Endodermal cell (in vitro differentiated cells): ENCODE measurements around the gene PAXX. TPM values are rescaled to one million over a fixed set of nuclear protein-coding genes. Genes with fewer than 3 reads are reported as not detected.

Experiments
- DNase-seq: peaks from one replicate; pipeline ENCODE4 v3.0.0-alpha.2; 2017
- H3K27ac ChIP-seq: 2 replicates; pipeline ENCODE4 v1.5.1; 2013; ENCODE audit warnings: mild to moderate bottlenecking, low read depth, low read length, moderate library complexity
- H3K27me3 ChIP-seq: 2 replicates; pipeline ENCODE4 v1.6.1; 2013; ENCODE audit warnings: mild to moderate bottlenecking, low read length, moderate library complexity; ENCODE audit not compliant: insufficient read depth, control insufficient read depth, poor library complexity, severe bottlenecking
- H3K36me3 ChIP-seq: 2 replicates; pipeline ENCODE4 v1.7.0; 2013; ENCODE audit warnings: mild to moderate bottlenecking, low read length, moderate library complexity; ENCODE audit not compliant: control insufficient read depth, insufficient read depth
- H3K4me1 ChIP-seq: one replicate; pipeline ENCODE4 v1.7.0; 2013; ENCODE audit warnings: low read length; ENCODE audit not compliant: control insufficient read depth, insufficient read depth
- H3K4me3 ChIP-seq: 2 replicates; pipeline ENCODE4 v1.5.1; 2013; ENCODE audit warnings: mild to moderate bottlenecking, low read length, moderate library complexity
- H3K9ac ChIP-seq: 2 replicates; pipeline ENCODE4 v1.6.1; 2013; ENCODE audit warnings: mild to moderate bottlenecking, low read length, moderate library complexity; ENCODE audit not compliant: poor library complexity, severe bottlenecking; ENCODE audit errors: extremely low read depth
- H3K9me3 ChIP-seq: 2 replicates; pipeline ENCODE4 v1.6.1; 2013; ENCODE audit warnings: mild to moderate bottlenecking, low read length, moderate library complexity; ENCODE audit not compliant: control insufficient read depth
- H3K27ac Mint-ChIP-seq: 2 replicates; pipeline ENCODE4 v1.8.0; 2020; ENCODE audit warnings: mixed read lengths
- H3K27me3 Mint-ChIP-seq: 2 replicates; pipeline ENCODE4 v1.8.0; 2021; ENCODE audit warnings: mild to moderate bottlenecking, mixed read lengths; ENCODE audit not compliant: insufficient read depth
- H3K36me3 Mint-ChIP-seq: 2 replicates; pipeline ENCODE4 v1.8.0; 2020; ENCODE audit warnings: low read depth, mixed read lengths
- H3K4me1 Mint-ChIP-seq: 2 replicates; pipeline ENCODE4 v1.8.0; 2020; ENCODE audit warnings: mixed read lengths
- H3K4me3 Mint-ChIP-seq: 2 replicates; pipeline ENCODE4 v1.8.0; 2020; ENCODE audit warnings: mild to moderate bottlenecking, moderate library complexity, mixed read lengths
- H3K9me3 Mint-ChIP-seq: 2 replicates; pipeline ENCODE4 v1.8.0; 2020; ENCODE audit warnings: mild to moderate bottlenecking, mixed read lengths
- WGBS, 2 experiments: methylation state at CpG; one replicate each; pipeline versions ENCODE4 v1.1.5 to v1.1.7; 2013; ENCODE audit warnings: missing lambda C conversion rate in 2 of 2, mixed read lengths in 1 of 2; ENCODE audit not compliant: insufficient coverage in 1 of 2, insufficient read length in 1 of 2; 5-methylcytosine and 5-hydroxymethylcytosine counted together
- total RNA-seq, 2 donors: library from RNA; stranded (reverse); fragmentation: NEBNext Ultra II Directional in 1 of 2; extraction: Animal tissue kit (Norgen Biotek cat#: 25700) in 1 of 2; gene quantifications; 2 replicates in 1 of 2; 3 replicates in 1 of 2; pipeline ENCODE4 v1.2.1, GENCODE V29; 2021
- TF ChIP-seq, protein P1 (sequence below): fragments of 200-600 bp; sonication (generic); conservative IDR thresholded peaks from 2 replicates; pipeline ENCODE4 v1.5.0; 2021; ENCODE audit warnings: antibody characterized with exemption, mild to moderate bottlenecking

The PAXX gene
- total RNA-seq, 2 donors from 2014 or later = 58.3 to 66.7 TPM

DNA sequence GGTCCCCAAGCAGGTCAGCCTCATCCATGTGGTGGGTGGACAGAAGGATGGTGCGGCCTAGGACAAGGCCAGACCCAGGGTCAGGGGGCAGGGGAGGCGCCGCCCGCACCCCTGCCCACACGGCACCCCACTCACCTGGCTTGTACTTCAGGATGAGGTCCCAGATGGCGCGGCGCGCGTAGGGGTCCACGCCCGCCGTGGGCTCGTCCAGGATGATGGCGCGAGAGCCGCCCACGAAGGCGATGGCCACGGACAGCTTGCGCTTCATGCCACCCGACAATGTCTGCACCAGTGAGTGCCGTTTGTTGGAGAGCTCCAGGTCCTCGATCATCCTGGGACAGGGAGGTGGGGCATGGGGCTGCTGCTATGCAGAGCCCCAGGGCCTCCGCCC lies 23.3 kb downstream of the PAXX start:
- Histone ChIP-seq H3K9me3 (no peaks in the 10 kb centered on the region), H3K4me1 (no peaks in the 10 kb centered on the region), H3K9ac (no peak overlapping the region), H3K4me3 (no peak overlapping the region), H3K27me3 (no peaks in the 10 kb centered on the region), H3K36me3 (no peaks in the 10 kb centered on the region), H3K27ac (no peak overlapping the region)
- no peak overlapping the region for H3K4me3 Mint-ChIP-seq
- 95 to 98% methylated on average over 19 to 25 of the region's 25 CpGs for WGBS, 2 experiments
- H3K36me3 Mint-ChIP-seq = peaks cover 6% of the 10 kb centered on the region
- DNase-seq = no peak
- H3K9me3 Mint-ChIP-seq = peaks cover 1% of the 10 kb centered on the region
- H3K27ac Mint-ChIP-seq = no peak overlapping the region
- no peaks in the 10 kb centered on the region for H3K4me1 Mint-ChIP-seq
- TF ChIP-seq, protein P1, sequence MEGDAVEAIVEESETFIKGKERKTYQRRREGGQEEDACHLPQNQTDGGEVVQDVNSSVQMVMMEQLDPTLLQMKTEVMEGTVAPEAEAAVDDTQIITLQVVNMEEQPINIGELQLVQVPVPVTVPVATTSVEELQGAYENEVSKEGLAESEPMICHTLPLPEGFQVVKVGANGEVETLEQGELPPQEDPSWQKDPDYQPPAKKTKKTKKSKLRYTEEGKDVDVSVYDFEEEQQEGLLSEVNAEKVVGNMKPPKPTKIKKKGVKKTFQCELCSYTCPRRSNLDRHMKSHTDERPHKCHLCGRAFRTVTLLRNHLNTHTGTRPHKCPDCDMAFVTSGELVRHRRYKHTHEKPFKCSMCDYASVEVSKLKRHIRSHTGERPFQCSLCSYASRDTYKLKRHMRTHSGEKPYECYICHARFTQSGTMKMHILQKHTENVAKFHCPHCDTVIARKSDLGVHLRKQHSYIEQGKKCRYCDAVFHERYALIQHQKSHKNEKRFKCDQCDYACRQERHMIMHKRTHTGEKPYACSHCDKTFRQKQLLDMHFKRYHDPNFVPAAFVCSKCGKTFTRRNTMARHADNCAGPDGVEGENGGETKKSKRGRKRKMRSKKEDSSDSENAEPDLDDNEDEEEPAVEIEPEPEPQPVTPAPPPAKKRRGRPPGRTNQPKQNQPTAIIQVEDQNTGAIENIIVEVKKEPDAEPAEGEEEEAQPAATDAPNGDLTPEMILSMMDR = no peak
- no peaks in the 10 kb centered on the region for H3K27me3 Mint-ChIP-seq

DNA sequence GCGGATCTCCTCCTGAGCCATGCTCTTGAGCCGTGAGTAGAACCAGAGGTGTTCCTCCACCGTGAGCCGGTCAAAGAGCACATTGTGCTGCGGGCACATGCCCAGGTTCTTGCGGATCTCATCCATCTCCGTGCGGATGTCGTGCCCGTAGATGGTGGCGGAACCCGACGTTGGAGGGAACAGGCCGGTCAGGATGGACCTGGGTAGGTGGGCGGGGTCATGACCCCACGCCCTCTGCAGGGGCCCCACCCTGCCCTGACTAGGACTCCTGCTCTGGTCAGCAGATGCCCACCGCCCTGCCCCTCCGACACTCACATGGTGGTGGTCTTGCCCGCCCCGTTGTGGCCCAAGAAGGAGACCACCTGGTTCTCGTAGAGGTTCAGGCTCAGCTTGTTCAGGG lies 23.8 kb downstream of the PAXX start:
- Histone ChIP-seq H3K27me3 (no peaks in the 10 kb centered on the region), H3K9me3 (no peaks in the 10 kb centered on the region), H3K36me3 (no peaks in the 10 kb centered on the region), H3K4me3 (no peak overlapping the region), H3K9ac (no peak overlapping the region), H3K4me1 (no peaks in the 10 kb centered on the region), H3K27ac (no peak overlapping the region)
- TF ChIP-seq, protein P1 = no peak
- peaks cover 6% of the 10 kb centered on the region for H3K36me3 Mint-ChIP-seq
- peaks cover 1% of the 10 kb centered on the region for H3K9me3 Mint-ChIP-seq
- WGBS, 2 experiments = 96 to 97% methylated on average over 13 to 21 of the region's 21 CpGs
- no peak overlapping the region for H3K4me3 Mint-ChIP-seq
- no peaks in the 10 kb centered on the region for H3K27me3 Mint-ChIP-seq
- H3K4me1 Mint-ChIP-seq = no peaks in the 10 kb centered on the region
- no peak for DNase-seq
- no peak overlapping the region for H3K27ac Mint-ChIP-seq

- Mint-ChIP-seq H3K27ac (no peak overlapping the region), H3K4me1 (no peaks in the 10 kb centered on the region), H3K9me3 (peaks cover 1% of the 10 kb centered on the region), H3K36me3 (peaks cover 6% of the 10 kb centered on the region), H3K27me3 (no peaks in the 10 kb centered on the region), H3K4me3 (no peak overlapping the region)
- Histone ChIP-seq H3K9me3 (no peaks in the 10 kb centered on the region), H3K36me3 (no peaks in the 10 kb centered on the region), H3K27me3 (no peaks in the 10 kb centered on the region), H3K27ac (no peak overlapping the region), H3K4me3 (no peak overlapping the region), H3K9ac (no peak overlapping the region), H3K4me1 (no peaks in the 10 kb centered on the region)
- WGBS, 2 experiments = 92 to 93% methylated on average over 11 to 16 of the region's 16 CpGs
- DNase-seq = no peak
- TF ChIP-seq, protein P1 = no peak
These were observed 24.2 kb downstream of the PAXX start for GRCh38 chr9:137016436-137016835.
